Mammary epithelial cell (primary cell): ENCODE measurements around the gene LSM12.

Experiments
- CTCF ChIP-seq, 2 donors: IDR thresholded peaks in 1 of 2; conservative IDR thresholded peaks in 1 of 2; 2 replicates each; pipeline ENCODE4 v1.5.1; 2011 to 2012; ENCODE audit warnings: inconsistent platforms in 2 of 2, low read length in 2 of 2, mild to moderate bottlenecking in 2 of 2, control low read depth in 1 of 2, low read depth in 1 of 2; ENCODE audit not compliant: insufficient read depth in 1 of 2; ENCODE audit errors: extremely low read depth in 1 of 2
- EZH2 ChIP-seq: IDR thresholded peaks from 2 replicates; pipeline ENCODE4 v1.6.1; 2012; ENCODE audit warnings: low read length, inconsistent platforms, borderline replicate concordance

DNA sequence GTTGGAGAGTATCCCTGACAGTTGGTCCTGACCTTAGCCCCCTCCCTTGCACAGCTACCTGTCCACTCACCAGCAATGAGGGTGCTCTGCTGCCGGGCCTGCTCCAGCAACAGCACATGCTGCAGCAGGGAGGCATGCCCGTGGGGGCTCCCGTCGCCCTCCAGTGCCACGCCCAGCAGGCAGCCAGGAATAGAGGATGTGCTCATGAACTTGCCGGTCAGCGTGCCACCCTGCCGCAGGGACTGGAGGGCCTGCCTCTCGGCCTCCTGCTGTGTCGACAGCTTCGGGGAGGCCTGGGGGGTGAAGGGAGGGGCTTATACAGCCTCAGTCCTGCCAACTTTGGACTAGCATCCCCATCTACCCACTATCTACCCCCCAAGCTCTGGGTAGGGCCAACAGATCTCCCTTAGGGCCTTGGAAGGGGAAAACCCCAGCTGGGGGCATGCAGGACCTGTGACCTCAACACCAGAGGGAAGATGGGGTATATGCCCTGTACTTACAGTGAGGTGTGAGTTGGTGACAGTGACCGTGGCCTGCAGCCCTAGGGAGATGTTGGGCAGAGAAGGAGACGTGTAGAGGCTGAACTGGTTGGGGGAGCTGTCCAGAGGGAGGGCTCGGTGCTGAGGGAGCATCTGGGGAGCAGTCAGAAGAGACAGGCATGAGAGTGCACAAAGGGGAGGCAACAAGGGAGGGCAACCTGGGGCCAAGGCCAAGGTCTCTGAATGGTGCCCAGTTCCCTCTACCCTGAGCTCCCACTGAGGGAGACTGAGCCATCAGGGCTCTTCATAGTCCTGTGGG, 24.9 kb upstream of the LSM12 start:
- no peak for TF ChIP-seq CTCF (conservative IDR thresholded peaks at IDR 0.05 in 1 of 2, IDR thresholded peaks at IDR 0.05 in 1 of 2; ENCODE audit: extremely low read depth in 1 of 2, insufficient read depth in 1 of 2, low read depth in 1 of 2, low read length in 2 of 2)
- no peak for TF ChIP-seq EZH2
